HepG2 (cell line): ENCODE measurements around the gene MRPL43. TPM values are rescaled to one million over a fixed set of nuclear protein-coding genes. Genes with fewer than 3 reads are reported as not detected.

Experiments used
- CENPX ChIP-seq: sonication (generic); formaldehyde crosslinking; IDR thresholded peaks from 2 replicates; pipeline ENCODE4 v1.9.0; 2021; ENCODE audit warnings: mild to moderate bottlenecking, missing genetic modification reagents, moderate library complexity
- CREB3 ChIP-seq: sonication (generic); formaldehyde crosslinking; IDR thresholded peaks from 2 replicates; pipeline ENCODE4 v1.5.0; 2020; ENCODE audit warnings: missing genetic modification reagents
- FOXA1 ChIP-seq, 2 experiments: fragments of 450-650 bp in 1 of 2; sonication (generic) in 1 of 2; formaldehyde crosslinking in 1 of 2; IDR thresholded peaks; 2 replicates each; pipeline versions ENCODE4 v1.4.0 to v1.6.1; 2016 to 2020; ENCODE audit warnings: missing genetic modification reagents in 1 of 2
- GTF2F1 ChIP-seq: fragments of 150-350 bp; IDR thresholded peaks from 2 replicates; pipeline ENCODE4 v1.6.1; 2014; ENCODE audit warnings: low read length
- HES4 ChIP-seq: sonication (generic); formaldehyde crosslinking; IDR thresholded peaks from 2 replicates; pipeline ENCODE4 v1.9.0; 2021; ENCODE audit warnings: mild to moderate bottlenecking, missing genetic modification reagents, borderline replicate concordance
- HNRNPUL1 ChIP-seq: fragments of 200-400 bp; formaldehyde crosslinking; IDR thresholded peaks from 2 replicates; pipeline ENCODE4 v1.6.1; 2017; ENCODE audit warnings: low read depth, mild to moderate bottlenecking, low read length, moderate library complexity
- HOMEZ ChIP-seq: IDR thresholded peaks from 2 replicates; pipeline ENCODE4 v1.6.1; 2016; ENCODE audit warnings: low read depth
- LCORL ChIP-seq, 2 experiments: fragments of 450-650 bp in 1 of 2; sonication (generic) in 1 of 2; formaldehyde crosslinking in 1 of 2; IDR thresholded peaks; 2 replicates each; pipeline versions ENCODE4 v1.5.0 to v1.6.1; 2017 to 2020; ENCODE audit warnings: antibody characterized with exemption in 1 of 2, missing genetic modification reagents in 1 of 2
- PAF1 ChIP-seq: IDR thresholded peaks from 2 replicates; pipeline ENCODE4 v1.6.1; 2016; ENCODE audit warnings: missing genetic modification reagents, missing compliant biosample characterization
- PLRG1 ChIP-seq: fragments of 450-650 bp; conservative IDR thresholded peaks from 2 replicates; pipeline ENCODE4 v1.6.1; 2016
- PREB ChIP-seq: sonication (generic); formaldehyde crosslinking; IDR thresholded peaks from 2 replicates; pipeline ENCODE4 v1.4.0; 2020; ENCODE audit warnings: missing genetic modification reagents
- RBM39 ChIP-seq: fragments of 200-400 bp; formaldehyde crosslinking; IDR thresholded peaks from one replicate; pipeline ENCODE4 v1.6.1; 2018; ENCODE audit warnings: antibody characterized with exemption, mild to moderate bottlenecking, low read depth, low read length; ENCODE audit not compliant: poor library complexity, severe bottlenecking
- SRF ChIP-seq: IDR thresholded peaks from 2 replicates; pipeline ENCODE4 v1.6.1; 2011; ENCODE audit warnings: mild to moderate bottlenecking, low read depth, low read length, moderate library complexity
- SRSF1 ChIP-seq: fragments of 200-400 bp; formaldehyde crosslinking; optimal IDR thresholded peaks from 2 replicates; pipeline ENCODE3; 2017; ENCODE audit warnings: mild to moderate bottlenecking, low read depth, low read length, moderate library complexity
- TCF12 ChIP-seq, 2 experiments: fragments of 450-650 bp in 1 of 2; sonication (generic) in 1 of 2; formaldehyde crosslinking in 1 of 2; IDR thresholded peaks; 2 replicates each; pipeline versions ENCODE4 v1.6.1 to v1.8.0; 2017 to 2022; ENCODE audit warnings: antibody characterized with exemption in 1 of 2, mild to moderate bottlenecking in 1 of 2, missing genetic modification reagents in 1 of 2, moderate library complexity in 1 of 2
- ZHX1 ChIP-seq: sonication (generic); formaldehyde crosslinking; IDR thresholded peaks from 2 replicates; pipeline ENCODE4 v1.8.1; 2022; ENCODE audit warnings: low read depth, mild to moderate bottlenecking, missing genetic modification reagents
- ZIK1 ChIP-seq: sonication (generic); formaldehyde crosslinking; IDR thresholded peaks from 2 replicates; pipeline ENCODE4 v1.5.0; 2020; ENCODE audit warnings: mild to moderate bottlenecking, low read depth, missing genetic modification reagents, borderline replicate concordance
- ZNF326 ChIP-seq: sonication (generic); formaldehyde crosslinking; IDR thresholded peaks from 2 replicates; pipeline ENCODE4 v1.4.0; 2020; ENCODE audit warnings: missing genetic modification reagents, borderline replicate concordance
- ZNF350 ChIP-seq: sonication (generic); formaldehyde crosslinking; IDR thresholded peaks from 2 replicates; pipeline ENCODE4 v1.4.0; 2020; ENCODE audit warnings: mild to moderate bottlenecking, low read depth, missing genetic modification reagents, borderline replicate concordance
- ZNF576 ChIP-seq: sonication (generic); formaldehyde crosslinking; IDR thresholded peaks from 2 replicates; pipeline ENCODE4 v1.4.0; 2020; ENCODE audit warnings: mild to moderate bottlenecking, missing genetic modification reagents
- polyA plus RNA-seq, 8 experiments: library from polyadenylated mRNA; depleted of rRNA in 3 of 8; stranded (reverse) in 7 of 8; unstranded in 1 of 8; fragments of >200 nt; fragmentation: Illumina TruSeq in 4 of 8; extraction: Trizol in 4 of 8; gene quantifications; 2 replicates each; pipeline versions ENCODE4 v1.2.1 to v1.2.3, GENCODE V29; 2011 to 2016; ENCODE audit warnings: low read depth in 4 of 8, missing spikeins in 1 of 8, mixed read lengths in 1 of 8; ENCODE audit not compliant: insufficient read depth in 1 of 8
- total RNA-seq, 5 experiments: library from RNA; depleted of rRNA; stranded (reverse); fragments of >200 nt; fragmentation: Illumina TruSeq; extraction: Trizol; gene quantifications; 2 replicates each; pipeline ENCODE4 v1.2.3, GENCODE V29; 2016; ENCODE audit warnings: low read depth in 1 of 5

MRPL43 gene
- total and polyA plus RNA-seq, 2 of the 13 experiments (the other 11 are each of a cell fraction or from before 2014, with no cell fraction given), result 71.0 to 73.7 TPM

- TF ChIP-seq TCF12 (IDR thresholded peaks at IDR 0.05) (no peak), TCF12 (CRISPR knock-in tag; IDR thresholded peaks at IDR 0.05) (peak; percentile 58; the same call in 1 of the 2 replicates), ZIK1 (CRISPR knock-in tag) (no peak), GTF2F1 (no peak), HOMEZ (CRISPR knock-in tag) (peak; percentile 17; the same call in 1 of the 2 replicates), HES4 (CRISPR knock-in tag) (no peak; the same call in 1 of the 2 replicates), ZNF350 (CRISPR knock-in tag) (no peak), ZNF326 (CRISPR knock-in tag) (no peak), SRSF1 (peak; percentile 25), ZHX1 (no peak), CENPX (CRISPR knock-in tag) (no peak), PREB (CRISPR knock-in tag) (no peak), FOXA1 (IDR thresholded peaks at IDR 0.05) (no peak), FOXA1 (CRISPR knock-in tag; IDR thresholded peaks at IDR 0.05) (no peak; the same call in 1 of the 2 replicates), PLRG1 (no peak), LCORL (IDR thresholded peaks at IDR 0.05) (no peak), LCORL (CRISPR knock-in tag; IDR thresholded peaks at IDR 0.05) (peak; percentile 40), PAF1 (CRISPR knock-in tag) (no peak; the same call in 1 of the 2 replicates), CREB3 (CRISPR knock-in tag) (no peak), SRF (no peak), RBM39 (peak; percentile 41), HNRNPUL1 (0 out of 2 replicates have a peak, but pooled peaks have one; percentile 31), ZNF576 (CRISPR knock-in tag) (peak; percentile 57; the same call in 1 of the 2 replicates)
Measured at GRCh38 chr10:100998991-100999741, 11.9 kb upstream of the MRPL43 start (continued).
